WTC11 (cell line): ENCODE data around the gene ZNF593OS.

ENCODE experiments used
- CREB1 ChIP-seq: sonication (generic); formaldehyde crosslinking; IDR thresholded peaks from 2 replicates; pipeline ENCODE4 v1.8.0; 2023; ENCODE audit warnings: mild to moderate bottlenecking, missing genetic modification reagents
- ELF4 ChIP-seq: sonication (generic); formaldehyde crosslinking; IDR thresholded peaks from 2 replicates; pipeline ENCODE4 v1.8.1; 2022; ENCODE audit warnings: low read depth, mild to moderate bottlenecking, moderate library complexity, missing genetic modification reagents
- NR3C1 ChIP-seq: sonication (generic); formaldehyde crosslinking; conservative IDR thresholded peaks from 2 replicates; pipeline ENCODE4 v1.8.1; 2023; ENCODE audit warnings: low read depth, mild to moderate bottlenecking, missing genetic modification reagents
- TEAD4 ChIP-seq: sonication (generic); formaldehyde crosslinking; IDR thresholded peaks from 2 replicates; pipeline ENCODE4 v1.8.0; 2022; ENCODE audit warnings: mild to moderate bottlenecking, missing genetic modification reagents
- TF ChIP-seq, protein P1 (sequence below): sonication (generic); formaldehyde crosslinking; conservative IDR thresholded peaks from 2 replicates; pipeline ENCODE4 v1.8.1; 2023; ENCODE audit warnings: mild to moderate bottlenecking, low read depth, missing genetic modification reagents, moderate library complexity
- TF ChIP-seq, protein P2 (sequence below): fragments of 200-600 bp; IDR thresholded peaks from 2 replicates; pipeline ENCODE4 v1.8.0; 2022; ENCODE audit warnings: antibody characterized with exemption
- TF ChIP-seq, protein P3 (sequence below): fragments of 250-450 bp; sonication (Bioruptor Pico); IDR thresholded peaks from 2 replicates; pipeline ENCODE4 v1.8.0; 2021; ENCODE audit warnings: mild to moderate bottlenecking

DNA sequence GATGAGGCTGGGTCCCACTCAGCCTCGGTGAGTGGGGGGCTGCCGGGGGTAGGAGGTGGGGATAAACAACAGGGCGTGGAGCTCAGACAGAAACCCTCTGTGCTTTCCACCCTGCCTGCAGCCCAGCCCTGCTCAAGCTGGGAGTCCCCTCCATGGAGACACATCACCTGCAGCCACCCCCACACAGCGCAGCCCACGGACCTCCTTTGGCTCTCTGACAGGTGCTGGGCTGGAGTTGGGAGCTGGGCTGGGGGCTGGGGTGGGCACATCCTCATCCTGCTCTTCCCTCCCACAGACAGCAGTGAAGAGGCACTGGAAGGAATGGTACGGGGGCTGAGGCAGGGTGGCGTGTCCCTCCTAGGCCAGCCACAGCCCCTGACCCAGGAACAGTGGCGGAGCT lies 16.8 kb upstream of the ZNF593OS start:
- TF ChIP-seq, protein P1, sequence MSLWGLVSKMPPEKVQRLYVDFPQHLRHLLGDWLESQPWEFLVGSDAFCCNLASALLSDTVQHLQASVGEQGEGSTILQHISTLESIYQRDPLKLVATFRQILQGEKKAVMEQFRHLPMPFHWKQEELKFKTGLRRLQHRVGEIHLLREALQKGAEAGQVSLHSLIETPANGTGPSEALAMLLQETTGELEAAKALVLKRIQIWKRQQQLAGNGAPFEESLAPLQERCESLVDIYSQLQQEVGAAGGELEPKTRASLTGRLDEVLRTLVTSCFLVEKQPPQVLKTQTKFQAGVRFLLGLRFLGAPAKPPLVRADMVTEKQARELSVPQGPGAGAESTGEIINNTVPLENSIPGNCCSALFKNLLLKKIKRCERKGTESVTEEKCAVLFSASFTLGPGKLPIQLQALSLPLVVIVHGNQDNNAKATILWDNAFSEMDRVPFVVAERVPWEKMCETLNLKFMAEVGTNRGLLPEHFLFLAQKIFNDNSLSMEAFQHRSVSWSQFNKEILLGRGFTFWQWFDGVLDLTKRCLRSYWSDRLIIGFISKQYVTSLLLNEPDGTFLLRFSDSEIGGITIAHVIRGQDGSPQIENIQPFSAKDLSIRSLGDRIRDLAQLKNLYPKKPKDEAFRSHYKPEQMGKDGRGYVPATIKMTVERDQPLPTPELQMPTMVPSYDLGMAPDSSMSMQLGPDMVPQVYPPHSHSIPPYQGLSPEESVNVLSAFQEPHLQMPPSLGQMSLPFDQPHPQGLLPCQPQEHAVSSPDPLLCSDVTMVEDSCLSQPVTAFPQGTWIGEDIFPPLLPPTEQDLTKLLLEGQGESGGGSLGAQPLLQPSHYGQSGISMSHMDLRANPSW (CRISPR knock-in tag) = no peak
- TF ChIP-seq TEAD4 (CRISPR knock-in tag) = no peak
- TF ChIP-seq, protein P2, sequence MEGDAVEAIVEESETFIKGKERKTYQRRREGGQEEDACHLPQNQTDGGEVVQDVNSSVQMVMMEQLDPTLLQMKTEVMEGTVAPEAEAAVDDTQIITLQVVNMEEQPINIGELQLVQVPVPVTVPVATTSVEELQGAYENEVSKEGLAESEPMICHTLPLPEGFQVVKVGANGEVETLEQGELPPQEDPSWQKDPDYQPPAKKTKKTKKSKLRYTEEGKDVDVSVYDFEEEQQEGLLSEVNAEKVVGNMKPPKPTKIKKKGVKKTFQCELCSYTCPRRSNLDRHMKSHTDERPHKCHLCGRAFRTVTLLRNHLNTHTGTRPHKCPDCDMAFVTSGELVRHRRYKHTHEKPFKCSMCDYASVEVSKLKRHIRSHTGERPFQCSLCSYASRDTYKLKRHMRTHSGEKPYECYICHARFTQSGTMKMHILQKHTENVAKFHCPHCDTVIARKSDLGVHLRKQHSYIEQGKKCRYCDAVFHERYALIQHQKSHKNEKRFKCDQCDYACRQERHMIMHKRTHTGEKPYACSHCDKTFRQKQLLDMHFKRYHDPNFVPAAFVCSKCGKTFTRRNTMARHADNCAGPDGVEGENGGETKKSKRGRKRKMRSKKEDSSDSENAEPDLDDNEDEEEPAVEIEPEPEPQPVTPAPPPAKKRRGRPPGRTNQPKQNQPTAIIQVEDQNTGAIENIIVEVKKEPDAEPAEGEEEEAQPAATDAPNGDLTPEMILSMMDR = no peak
- TF ChIP-seq ELF4 = no peak
- no peak for TF ChIP-seq NR3C1 (CRISPR knock-in tag)
- TF ChIP-seq, protein P3, sequence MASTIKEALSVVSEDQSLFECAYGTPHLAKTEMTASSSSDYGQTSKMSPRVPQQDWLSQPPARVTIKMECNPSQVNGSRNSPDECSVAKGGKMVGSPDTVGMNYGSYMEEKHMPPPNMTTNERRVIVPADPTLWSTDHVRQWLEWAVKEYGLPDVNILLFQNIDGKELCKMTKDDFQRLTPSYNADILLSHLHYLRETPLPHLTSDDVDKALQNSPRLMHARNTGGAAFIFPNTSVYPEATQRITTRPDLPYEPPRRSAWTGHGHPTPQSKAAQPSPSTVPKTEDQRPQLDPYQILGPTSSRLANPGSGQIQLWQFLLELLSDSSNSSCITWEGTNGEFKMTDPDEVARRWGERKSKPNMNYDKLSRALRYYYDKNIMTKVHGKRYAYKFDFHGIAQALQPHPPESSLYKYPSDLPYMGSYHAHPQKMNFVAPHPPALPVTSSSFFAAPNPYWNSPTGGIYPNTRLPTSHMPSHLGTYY = no peak
- TF ChIP-seq CREB1 (CRISPR knock-in tag) = no peak
